ENCODE data around the gene PRR20E. TPM values are rescaled to one million over a fixed set of nuclear protein-coding genes. Genes with fewer than 3 reads are reported as not detected.

PRR20E gene
- total and polyA plus RNA-seq, 2 of the 8 experiments (the other 6 are each of a cell fraction or from before 2014, with no cell fraction given): not detected

GRCh38 chr13:57136093-57136492, 30.9 kb upstream of the PRR20E start:
- no peak overlapping the region for H2AK5ac ChIP-seq (ENCODE audit: low read depth, low read length)
- DNase-seq (ENCODE audit: low read depth in 1 of 2, low spot score in 2 of 2): no peak
- no peak overlapping the region for H2BK120ac ChIP-seq (replicated peaks; ENCODE audit: low read depth, low read length)
- no peaks in the 10 kb centered on the region for H3K4me1 ChIP-seq (replicated peaks in 1 of 4; ENCODE audit: control insufficient read depth in 3 of 4, insufficient read depth in 4 of 4, low read length in 3 of 4)
- H4K91ac ChIP-seq (replicated peaks; ENCODE audit: insufficient read length, low read length): no peak overlapping the region
- H3K79me2 ChIP-seq (ENCODE audit: control insufficient read depth in 1 of 2, insufficient read depth in 2 of 2, low read length in 2 of 2): no peaks in the 10 kb centered on the region
- H4K8ac ChIP-seq (ENCODE audit: extremely low read depth, insufficient read depth, low read length): no peak overlapping the region
- H2BK12ac ChIP-seq (ENCODE audit: low read depth, low read length): no peak overlapping the region
- H2BK5ac ChIP-seq (ENCODE audit: low read depth, low read length): no peak overlapping the region
- no peak overlapping the region for H3K56ac ChIP-seq (replicated peaks; ENCODE audit: insufficient read length, low read depth, low read length)
- no peak overlapping the region for H2BK15ac ChIP-seq (ENCODE audit: low read length)
- H3K79me1 ChIP-seq (ENCODE audit: low read depth, low read length): no peaks in the 10 kb centered on the region
- H3K36me3 ChIP-seq (ENCODE audit: control insufficient read depth in 2 of 4, insufficient read depth in 4 of 4, low read length in 3 of 4): no peaks in the 10 kb centered on the region
- H3K27me3 ChIP-seq (replicated peaks in 1 of 4; ENCODE audit: control insufficient read depth in 3 of 4, extremely low read depth in 1 of 4, insufficient read depth in 3 of 4, low read length in 3 of 4): no peaks in the 10 kb centered on the region
- H3K4ac ChIP-seq (replicated peaks; ENCODE audit: insufficient read length, low read depth, low read length): no peak overlapping the region
- no peak overlapping the region for H4K5ac ChIP-seq (ENCODE audit: insufficient read length, low read depth, low read length)
- ChIA-PET CTCF (ENCODE audit: partially characterized antibody) (interaction anchor here (0.6 to 0.7 kb wide), 2 partner anchors 365 to 641 kb away, joined by 3 read pairs; no protein-coding TSS in a partner anchor), POLR2A (ENCODE audit: partially characterized antibody) (no interaction called here)
- H2BK20ac ChIP-seq (ENCODE audit: low read length): no peak overlapping the region
- H3K4me3 ChIP-seq (ENCODE audit: extremely low read depth in 1 of 4, insufficient read depth in 2 of 4, low read depth in 3 of 4, low read length in 4 of 4): no peak overlapping the region
- no peaks in the 10 kb centered on the region for H3K23me2 ChIP-seq (ENCODE audit: low read depth, low read length)
- no peaks in the 10 kb centered on the region; a peak in 1 of 4 replicates for H3K9me3 ChIP-seq (ENCODE audit: insufficient read depth in 2 of 2, low read depth in 1 of 2, low read length in 1 of 2)
- H3K27ac ChIP-seq (ENCODE audit: low read depth, low read length): no peak overlapping the region
- H3K14ac ChIP-seq (ENCODE audit: insufficient read length): no peak overlapping the region
- H3K9ac ChIP-seq (replicated peaks in 1 of 4; ENCODE audit: extremely low read depth in 1 of 4, low read depth in 3 of 4, low read length in 3 of 4): no peak overlapping the region
- no peak for FAIRE-seq
- 0 out of 2 replicates have a peak overlapping the region, but pooled peaks have one; percentile 39 for H2AFZ ChIP-seq (ENCODE audit: low read length)
- WGBS, 2 experiments (ENCODE audit: extremely low coverage in 1 of 2, insufficient coverage in 1 of 2, insufficient read length in 1 of 2, insufficient replicate concordance in 2 of 2, low coverage in 1 of 2, low lambda C conversion rate in 2 of 2, missing lambda C conversion rate in 1 of 2): 86% methylated on average over 2 of the region's 2 CpGs; no CpG with 5 or more reads in 1 of the 2 experiments
- H3K4me2 ChIP-seq (ENCODE audit: insufficient read depth in 1 of 2, low read depth in 2 of 2, low read length in 2 of 2): no peak overlapping the region
- H4K20me1 ChIP-seq (replicated peaks in 1 of 2; ENCODE audit: control insufficient read depth in 1 of 2, insufficient read depth in 2 of 2, low read length in 2 of 2): no peaks in the 10 kb centered on the region
- no peak overlapping the region for H3K18ac ChIP-seq (ENCODE audit: extremely low read depth, low read length)
- no peak overlapping the region for H3K23ac ChIP-seq (ENCODE audit: insufficient read length)
- no peak for TF ChIP-seq HDAC2 (IDR thresholded peaks at IDR 0.05; ENCODE audit: borderline replicate concordance in 1 of 2, low read depth in 2 of 2, low read length in 2 of 2)
- no peak for TF ChIP-seq ATF3 (IDR thresholded peaks at IDR 0.05; ENCODE audit: insufficient read depth, low read depth, low read length)
